HEK293 (cell line): ENCODE results near the gene MDP1.

Source experiments
- CTCF ChIA-PET: fragments of 350-600 bp; formaldehyde crosslinking; extraction: SDS; loops from one replicate; lab custom pipeline; 2021; ENCODE audit warnings: antibody characterized with exemption; lab: Yijun Ruan, JAX
- POLR2A ChIA-PET: fragments of 300-600 bp; formaldehyde crosslinking; extraction: SDS; loops from one replicate; lab custom pipeline; 2020; ENCODE audit warnings: antibody characterized with exemption, inconsistent platforms; lab: Yijun Ruan, JAX
- H3K27ac ChIP-seq: fragments of 200-500 bp; sonication (Bioruptor generic); 2 replicates; pipeline ENCODE4 v1.5.1; 2014; ENCODE audit warnings: low read depth, low read length, control low read depth, inconsistent platforms; ENCODE audit errors: extremely low read depth
- H3K36me3 ChIP-seq, 2 experiments: fragments of 200-500 bp in 1 of 2; sonication (Bioruptor generic) in 1 of 2; 1 replicate in 1 of 2; 2 replicates in 1 of 2; pipeline ENCODE4 v1.5.1; 2014 to 2017; ENCODE audit warnings: inconsistent platforms in 2 of 2, low read length in 2 of 2; ENCODE audit not compliant: control insufficient read depth in 2 of 2, insufficient read depth in 1 of 2
- H3K4me1 ChIP-seq: fragments of 200-500 bp; sonication (Bioruptor generic); 2 replicates; pipeline ENCODE4 v1.5.1; 2014; ENCODE audit warnings: mild to moderate bottlenecking, low read length, inconsistent platforms; ENCODE audit not compliant: control insufficient read depth, insufficient read depth
- H3K4me3 ChIP-seq: 2 replicates; pipeline ENCODE4 v1.5.1; 2011; ENCODE audit warnings: low read depth, mild to moderate bottlenecking, control low read depth, low read length, moderate library complexity
- H3K9me3 ChIP-seq: fragments of 200-500 bp; sonication (Bioruptor generic); 2 replicates; pipeline ENCODE4 v1.5.1; 2014; ENCODE audit warnings: low read depth, low read length, inconsistent platforms; ENCODE audit not compliant: control insufficient read depth, insufficient read depth
- GFI1B ChIP-seq: fragments of 450-650 bp; formaldehyde crosslinking; IDR thresholded peaks from 2 replicates; pipeline ENCODE4 v1.5.1; 2016; ENCODE audit warnings: missing biosample characterization, missing genetic modification characterization
- MZF1 ChIP-seq: fragments of 450-650 bp; formaldehyde crosslinking; IDR thresholded peaks from 2 replicates; pipeline ENCODE4 v1.5.1; 2017; ENCODE audit warnings: missing biosample characterization, missing genetic modification characterization, borderline replicate concordance
- OVOL3 ChIP-seq: fragments of 450-650 bp; formaldehyde crosslinking; IDR thresholded peaks from 2 replicates; pipeline ENCODE4 v1.5.1; 2016; ENCODE audit warnings: missing biosample characterization, missing genetic modification characterization
- PRDM1 ChIP-seq: fragments of 450-650 bp; formaldehyde crosslinking; IDR thresholded peaks from 2 replicates; pipeline ENCODE4; 2016; ENCODE audit warnings: missing biosample characterization, missing genetic modification characterization
- SP2 ChIP-seq: fragments of 450-650 bp; formaldehyde crosslinking; IDR thresholded peaks from 2 replicates; pipeline ENCODE4 v1.5.1; 2016; ENCODE audit warnings: missing biosample characterization, missing genetic modification characterization
- SP7 ChIP-seq: fragments of 450-650 bp; formaldehyde crosslinking; IDR thresholded peaks from 2 replicates; pipeline ENCODE4 v1.5.1; 2016; ENCODE audit warnings: missing biosample characterization, missing genetic modification characterization
- ZBTB48 ChIP-seq: fragments of 450-650 bp; formaldehyde crosslinking; IDR thresholded peaks from 2 replicates; pipeline ENCODE4 v1.5.1; 2016; ENCODE audit warnings: missing biosample characterization, missing genetic modification characterization
- ZFP69B ChIP-seq: fragments of 450-650 bp; formaldehyde crosslinking; IDR thresholded peaks from 2 replicates; pipeline ENCODE4 v1.5.1; 2016; ENCODE audit warnings: missing biosample characterization, missing genetic modification characterization
- ZNF121 ChIP-seq: fragments of 450-650 bp; formaldehyde crosslinking; IDR thresholded peaks from 2 replicates; pipeline ENCODE4 v1.5.1; 2016; ENCODE audit warnings: missing biosample characterization, missing genetic modification characterization
- ZNF140 ChIP-seq: fragments of 450-650 bp; formaldehyde crosslinking; IDR thresholded peaks from 2 replicates; pipeline ENCODE4 v1.5.1; 2016; ENCODE audit warnings: missing biosample characterization, missing genetic modification characterization
- ZNF184 ChIP-seq: fragments of 450-650 bp; IDR thresholded peaks from 2 replicates; pipeline ENCODE4 v1.5.1; 2018; ENCODE audit warnings: missing biosample characterization, mild to moderate bottlenecking, missing genetic modification characterization
- ZNF350 ChIP-seq: fragments of 450-650 bp; formaldehyde crosslinking; IDR thresholded peaks from 2 replicates; pipeline ENCODE4 v1.5.0; 2017; ENCODE audit warnings: missing biosample characterization, mild to moderate bottlenecking, missing genetic modification characterization
- ZNF37A ChIP-seq: fragments of 450-650 bp; IDR thresholded peaks from 2 replicates; pipeline ENCODE4 v1.5.1; 2018; ENCODE audit warnings: missing biosample characterization, missing genetic modification characterization
- ZNF48 ChIP-seq: fragments of 450-650 bp; formaldehyde crosslinking; IDR thresholded peaks from 2 replicates; pipeline ENCODE4 v1.5.1; 2016; ENCODE audit warnings: missing biosample characterization, missing genetic modification characterization
- ZNF544 ChIP-seq: fragments of 450-650 bp; formaldehyde crosslinking; IDR thresholded peaks from 2 replicates; pipeline ENCODE4 v1.5.0; 2017; ENCODE audit warnings: missing biosample characterization, missing genetic modification characterization
- ZNF571 ChIP-seq: fragments of 450-650 bp; formaldehyde crosslinking; IDR thresholded peaks from 2 replicates; pipeline ENCODE4 v1.5.0; 2017; ENCODE audit warnings: missing biosample characterization, missing genetic modification characterization
- ZNF629 ChIP-seq: fragments of 450-650 bp; formaldehyde crosslinking; IDR thresholded peaks from 2 replicates; pipeline ENCODE4 v1.5.1; 2017; ENCODE audit warnings: missing biosample characterization, missing genetic modification characterization
- ZNF660 ChIP-seq: fragments of 450-650 bp; IDR thresholded peaks from 2 replicates; pipeline ENCODE4 v1.5.1; 2018; ENCODE audit warnings: missing biosample characterization, mild to moderate bottlenecking, missing genetic modification characterization
- ZNF664 ChIP-seq: fragments of 450-650 bp; formaldehyde crosslinking; IDR thresholded peaks from 2 replicates; pipeline ENCODE4 v1.5.1; 2016; ENCODE audit warnings: missing biosample characterization, missing genetic modification characterization
- ZNF704 ChIP-seq: fragments of 450-650 bp; formaldehyde crosslinking; IDR thresholded peaks from 2 replicates; pipeline ENCODE4 v1.5.1; 2016; ENCODE audit warnings: missing biosample characterization, missing genetic modification characterization
- TF ChIP-seq, protein P1 (sequence below): fragments of 450-650 bp; formaldehyde crosslinking; IDR thresholded peaks from 2 replicates; pipeline ENCODE4 v1.5.1; 2017; ENCODE audit warnings: missing biosample characterization, missing genetic modification characterization
- TF ChIP-seq, protein P2 (sequence below): fragments of 450-650 bp; formaldehyde crosslinking; IDR thresholded peaks from 2 replicates; pipeline ENCODE4 v1.5.1; 2016; ENCODE audit warnings: missing biosample characterization, missing genetic modification characterization, borderline replicate concordance
- TF ChIP-seq, protein P3 (sequence below): fragments of 450-650 bp; formaldehyde crosslinking; IDR thresholded peaks from 2 replicates; pipeline ENCODE4 v1.5.1; 2016; ENCODE audit warnings: missing biosample characterization, missing genetic modification characterization
- TF ChIP-seq, protein P4 (sequence below): fragments of 450-650 bp; formaldehyde crosslinking; optimal IDR thresholded peaks from 2 replicates; pipeline ENCODE3; 2016; ENCODE audit warnings: missing biosample characterization, mild to moderate bottlenecking, missing genetic modification characterization

The MDP1 gene

GRCh38 chr14:24206260-24207103 lies 9.4 kb downstream of the MDP1 start:
- no peak for TF ChIP-seq ZNF664
- TF ChIP-seq ZNF350 (tag by site-specific recombination), result no peak
- no peak for TF ChIP-seq SP7 (tag by site-specific recombination)
- no peak for TF ChIP-seq ZNF704 (tag by site-specific recombination)
- TF ChIP-seq ZNF571 (tag by site-specific recombination), result no peak
- no peak for TF ChIP-seq ZNF629 (tag by site-specific recombination)
- TF ChIP-seq ZNF121 (tag by site-specific recombination), result no peak
- TF ChIP-seq ZBTB48, result no peak
- no peak for TF ChIP-seq ZFP69B (tag by site-specific recombination)
- no peak overlapping the region for H3K27ac ChIP-seq
- ChIA-PET CTCF (interaction anchor here (1.5 kb wide), 1 partner anchor 9 kb away, joined by 5 read pairs; the partner anchor contains the start of gene MDP1), POLR2A (interaction anchor here (1.5 kb wide), 1 partner anchor 11 kb away, joined by 5 read pairs; the partner anchor contains the start of gene TM9SF1)
- H3K9me3 ChIP-seq, result no peaks in the 10 kb centered on the region
- H3K36me3 ChIP-seq, result peaks cover 23 to 76% of the 10 kb centered on the region in 2 experiments
- no peak overlapping the region for H3K4me3 ChIP-seq
- H3K4me1 ChIP-seq, result no peaks in the 10 kb centered on the region

DNA sequence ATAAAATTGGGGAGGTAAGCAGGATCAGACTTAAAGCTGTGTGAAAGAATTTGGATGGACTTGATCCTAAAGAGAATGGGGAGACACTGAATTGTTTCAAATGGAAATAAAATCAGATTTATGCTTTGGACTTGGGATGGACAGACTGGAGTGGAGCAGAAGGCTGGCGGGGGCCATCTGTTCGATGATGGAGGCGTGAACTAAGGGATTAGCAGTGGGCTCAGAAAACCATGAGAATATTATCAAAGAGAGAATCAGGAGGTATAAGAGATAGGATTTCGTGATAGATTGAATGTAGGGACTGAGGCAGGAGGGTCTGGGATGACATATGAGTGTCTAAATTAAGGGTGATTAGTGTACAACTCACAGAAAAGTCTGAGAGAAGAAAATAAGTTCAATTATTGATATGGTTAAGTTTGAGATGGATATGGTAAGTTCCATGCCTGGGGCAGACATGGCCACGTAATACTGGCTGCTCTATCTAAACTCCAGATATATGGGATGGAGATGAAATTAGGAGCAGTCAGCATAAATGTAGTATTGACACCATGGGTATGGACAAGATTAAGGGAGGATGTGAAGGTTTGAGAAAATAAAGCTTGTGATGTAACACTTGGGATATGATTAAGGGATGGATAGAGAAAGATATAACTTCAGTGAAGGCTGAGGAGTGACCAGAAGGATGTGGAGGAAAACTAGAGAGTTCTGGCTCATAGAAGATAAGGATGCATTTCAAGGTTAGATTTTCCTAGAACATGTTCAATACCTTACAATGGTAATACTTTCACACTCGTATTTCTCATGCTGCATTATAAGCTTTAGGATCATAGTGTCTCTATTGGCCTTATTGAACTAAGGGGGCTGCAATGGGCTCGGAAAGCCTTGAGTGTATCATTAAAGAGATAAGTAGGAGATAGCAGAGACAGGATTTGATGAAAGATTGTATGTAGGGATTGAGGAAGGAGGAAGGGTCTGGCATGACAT lies 11.4 kb downstream of the MDP1 start:
- no peaks in the 10 kb centered on the region for H3K9me3 ChIP-seq
- peaks cover 18 to 63% of the 10 kb centered on the region in 2 experiments for H3K36me3 ChIP-seq
- TF ChIP-seq, protein P1, sequence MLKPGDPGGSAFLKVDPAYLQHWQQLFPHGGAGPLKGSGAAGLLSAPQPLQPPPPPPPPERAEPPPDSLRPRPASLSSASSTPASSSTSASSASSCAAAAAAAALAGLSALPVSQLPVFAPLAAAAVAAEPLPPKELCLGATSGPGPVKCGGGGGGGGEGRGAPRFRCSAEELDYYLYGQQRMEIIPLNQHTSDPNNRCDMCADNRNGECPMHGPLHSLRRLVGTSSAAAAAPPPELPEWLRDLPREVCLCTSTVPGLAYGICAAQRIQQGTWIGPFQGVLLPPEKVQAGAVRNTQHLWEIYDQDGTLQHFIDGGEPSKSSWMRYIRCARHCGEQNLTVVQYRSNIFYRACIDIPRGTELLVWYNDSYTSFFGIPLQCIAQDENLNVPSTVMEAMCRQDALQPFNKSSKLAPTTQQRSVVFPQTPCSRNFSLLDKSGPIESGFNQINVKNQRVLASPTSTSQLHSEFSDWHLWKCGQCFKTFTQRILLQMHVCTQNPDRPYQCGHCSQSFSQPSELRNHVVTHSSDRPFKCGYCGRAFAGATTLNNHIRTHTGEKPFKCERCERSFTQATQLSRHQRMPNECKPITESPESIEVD, result no peak
- no peak for TF ChIP-seq ZNF48 (tag by site-specific recombination)
- no peak for TF ChIP-seq ZNF121 (tag by site-specific recombination)
- no peak for TF ChIP-seq ZNF140 (tag by site-specific recombination)
- TF ChIP-seq SP7 (tag by site-specific recombination), result no peak
- no peak for TF ChIP-seq OVOL3 (tag by site-specific recombination)
- TF ChIP-seq ZNF350 (tag by site-specific recombination), result no peak
- no peak for TF ChIP-seq ZNF37A
- TF ChIP-seq ZFP69B (tag by site-specific recombination), result no peak
- TF ChIP-seq MZF1 (tag by site-specific recombination), result no peak
- TF ChIP-seq ZNF660 (tag by site-specific recombination), result no peak
- TF ChIP-seq, protein P2, sequence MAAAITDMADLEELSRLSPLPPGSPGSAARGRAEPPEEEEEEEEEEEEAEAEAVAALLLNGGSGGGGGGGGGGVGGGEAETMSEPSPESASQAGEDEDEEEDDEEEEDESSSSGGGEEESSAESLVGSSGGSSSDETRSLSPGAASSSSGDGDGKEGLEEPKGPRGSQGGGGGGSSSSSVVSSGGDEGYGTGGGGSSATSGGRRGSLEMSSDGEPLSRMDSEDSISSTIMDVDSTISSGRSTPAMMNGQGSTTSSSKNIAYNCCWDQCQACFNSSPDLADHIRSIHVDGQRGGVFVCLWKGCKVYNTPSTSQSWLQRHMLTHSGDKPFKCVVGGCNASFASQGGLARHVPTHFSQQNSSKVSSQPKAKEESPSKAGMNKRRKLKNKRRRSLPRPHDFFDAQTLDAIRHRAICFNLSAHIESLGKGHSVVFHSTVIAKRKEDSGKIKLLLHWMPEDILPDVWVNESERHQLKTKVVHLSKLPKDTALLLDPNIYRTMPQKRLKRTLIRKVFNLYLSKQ (tag by site-specific recombination), result no peak
- TF ChIP-seq ZNF184 (tag by site-specific recombination), result no peak
- TF ChIP-seq SP2 (tag by site-specific recombination), result no peak
- TF ChIP-seq, protein P3, sequence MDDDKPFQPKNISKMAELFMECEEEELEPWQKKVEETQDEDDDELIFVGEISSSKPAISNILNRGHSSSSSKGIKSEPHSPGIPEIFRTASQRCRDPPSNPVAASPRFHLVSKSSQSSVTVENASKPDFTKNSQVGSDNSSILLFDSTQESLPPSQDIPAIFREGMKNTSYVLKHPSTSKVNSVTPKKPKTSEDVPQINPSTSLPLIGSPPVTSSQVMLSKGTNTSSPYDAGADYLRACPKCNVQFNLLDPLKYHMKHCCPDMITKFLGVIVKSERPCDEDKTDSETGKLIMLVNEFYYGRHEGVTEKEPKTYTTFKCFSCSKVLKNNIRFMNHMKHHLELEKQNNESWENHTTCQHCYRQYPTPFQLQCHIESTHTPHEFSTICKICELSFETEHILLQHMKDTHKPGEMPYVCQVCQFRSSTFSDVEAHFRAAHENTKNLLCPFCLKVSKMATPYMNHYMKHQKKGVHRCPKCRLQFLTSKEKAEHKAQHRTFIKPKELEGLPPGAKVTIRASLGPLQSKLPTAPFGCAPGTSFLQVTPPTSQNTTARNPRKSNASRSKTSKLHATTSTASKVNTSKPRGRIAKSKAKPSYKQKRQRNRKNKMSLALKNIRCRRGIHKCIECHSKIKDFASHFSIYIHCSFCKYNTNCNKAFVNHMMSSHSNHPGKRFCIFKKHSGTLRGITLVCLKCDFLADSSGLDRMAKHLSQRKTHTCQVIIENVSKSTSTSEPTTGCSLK (tag by site-specific recombination), result no peak
- no peak for TF ChIP-seq PRDM1 (tag by site-specific recombination)
- TF ChIP-seq, protein P4, sequence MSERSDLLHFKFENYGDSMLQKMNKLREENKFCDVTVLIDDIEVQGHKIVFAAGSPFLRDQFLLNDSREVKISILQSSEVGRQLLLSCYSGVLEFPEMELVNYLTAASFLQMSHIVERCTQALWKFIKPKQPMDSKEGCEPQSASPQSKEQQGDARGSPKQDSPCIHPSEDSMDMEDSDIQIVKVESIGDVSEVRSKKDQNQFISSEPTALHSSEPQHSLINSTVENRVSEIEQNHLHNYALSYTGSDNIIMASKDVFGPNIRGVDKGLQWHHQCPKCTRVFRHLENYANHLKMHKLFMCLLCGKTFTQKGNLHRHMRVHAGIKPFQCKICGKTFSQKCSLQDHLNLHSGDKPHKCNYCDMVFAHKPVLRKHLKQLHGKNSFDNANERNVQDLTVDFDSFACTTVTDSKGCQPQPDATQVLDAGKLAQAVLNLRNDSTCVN (tag by site-specific recombination), result no peak
- no peak for TF ChIP-seq GFI1B
- TF ChIP-seq ZNF544 (tag by site-specific recombination), result no peak
- TF ChIP-seq ZNF664, result no peak
- no peaks in the 10 kb centered on the region for H3K4me1 ChIP-seq
- POLR2A ChIA-PET, result interaction anchor here (1.2 to 1.4 kb wide), 2 partner anchors 9 kb away, joined by 4 to 10 read pairs; partner anchors contain the start of genes CHMP4A and TM9SF1
- no peak overlapping the region for H3K27ac ChIP-seq
- no peak overlapping the region for H3K4me3 ChIP-seq
- CTCF ChIA-PET, result interaction anchor here (0.6 to 0.7 kb wide), 2 partner anchors 9 to 148 kb away, joined by 3 to 4 read pairs; partner anchors contain the start of gene CHMP4A
